A673 (cell line): ENCODE results near the gene LMAN2. TPM values are rescaled to one million over a fixed set of nuclear protein-coding genes. Genes with fewer than 3 reads are reported as not detected.

Source experiments
- Bru-seq: library from RNA; stranded (reverse); fragments of 400-500 nt; gene quantifications from one replicate; lab custom pipeline; 2021; lab: Mats Ljungman, UMichigan
- BruChase-seq, 2 experiments: library from RNA; stranded (reverse); fragments of 400-500 nt; gene quantifications; one replicate each; lab custom pipeline; 2021; lab: Mats Ljungman, UMichigan
- BruUV-seq: library from RNA; stranded (reverse); fragments of 400-500 nt; replicated peaks from 2 replicates; lab custom pipeline; 2021; lab: Mats Ljungman, UMichigan
- CTCF ChIA-PET: fragments of 300-600 bp; sonication (Branson Sonifier 250); formaldehyde crosslinking; loops from one replicate; lab custom pipeline; 2022; ENCODE audit warnings: antibody characterized with exemption; lab: Charles Lee
- POLR2A ChIA-PET: fragments of 300-600 bp; sonication (Branson Sonifier 250); formaldehyde crosslinking; loops from one replicate; lab custom pipeline; 2022; ENCODE audit warnings: antibody characterized with exemption; ENCODE audit not compliant: low non-redundant PET; lab: Charles Lee
- DNase-seq: peaks from one replicate; pipeline ENCODE4 v3.0.0-alpha.2; 2015; ENCODE audit warnings: low spot score
- H3K27ac ChIP-seq: fragments of 200-600 bp; sonication (generic); 2 replicates; pipeline ENCODE4 v1.5.1; 2016; ENCODE audit warnings: mixed run types, low read depth, mild to moderate bottlenecking, mixed read lengths, antibody characterized with exemption, low read length; ENCODE audit not compliant: poor library complexity, severe bottlenecking
- H3K27me3 ChIP-seq: fragments of 200-600 bp; sonication (generic); replicated peaks from 2 replicates; pipeline ENCODE4 v1.6.1; 2017; ENCODE audit warnings: mixed run types, low read depth, mild to moderate bottlenecking, mixed read lengths, antibody characterized with exemption, low read length; ENCODE audit not compliant: insufficient read depth, poor library complexity
- H3K36me3 ChIP-seq: fragments of 200-600 bp; sonication (generic); 2 replicates; pipeline ENCODE4 v1.6.1; 2016; ENCODE audit warnings: mixed run types, mild to moderate bottlenecking, mixed read lengths, antibody characterized with exemption, low read length; ENCODE audit not compliant: insufficient read depth, poor library complexity, severe bottlenecking
- H3K4me1 ChIP-seq: fragments of 200-600 bp; sonication (generic); 2 replicates; pipeline ENCODE4 v1.6.1; 2017; ENCODE audit warnings: mixed run types, mild to moderate bottlenecking, mixed read lengths, antibody characterized with exemption, low read length; ENCODE audit not compliant: insufficient read depth, poor library complexity, severe bottlenecking
- H3K4me3 ChIP-seq: fragments of 200-600 bp; sonication (generic); 2 replicates; pipeline ENCODE4 v1.5.1; 2016; ENCODE audit warnings: low read depth, mixed run types, mild to moderate bottlenecking, mixed read lengths, low read length; ENCODE audit not compliant: poor library complexity, severe bottlenecking
- H3K9me3 ChIP-seq: fragments of 200-600 bp; sonication (generic); 2 replicates; pipeline ENCODE4 v1.6.1; 2016; ENCODE audit warnings: mixed run types, low read depth, mild to moderate bottlenecking, mixed read lengths, antibody characterized with exemption, low read length; ENCODE audit not compliant: poor library complexity, severe bottlenecking
- CTCF ChIP-seq: fragments of 300-800, 200-600 bp; sonication (generic); conservative IDR thresholded peaks from 2 replicates; pipeline ENCODE4 v1.5.1; 2017; ENCODE audit warnings: low read depth, mild to moderate bottlenecking, antibody characterized with exemption, low read length, moderate library complexity, mixed read lengths
- EZH2 ChIP-seq: fragments of 200-600 bp; sonication (generic); IDR thresholded peaks from 2 replicates; pipeline ENCODE4 v1.6.1; 2017; ENCODE audit warnings: borderline replicate concordance, low read depth, mild to moderate bottlenecking, mixed read lengths, antibody characterized with exemption, low read length; ENCODE audit not compliant: poor library complexity, severe bottlenecking
- intact Hi-C: fragments of 100-400 bp; cut with micrococcal nuclease; formaldehyde crosslinking; loops from one replicate; pipeline ENCODE4 v1.10.0; 2022; ENCODE audit not compliant: unreplicated experiment
- long read RNA-seq: library from polyadenylated mRNA; stranded (forward); transcript quantifications from one replicate; pipeline ENCODE4 v2.0.0, GENCODE V29; 2022
- total RNA-seq: library from RNA; stranded (reverse); gene quantifications from 2 replicates; pipeline ENCODE4 v1.2.3, GENCODE V29; 2021

Gene LMAN2
- total RNA-seq (97.7 and 98.4 TPM in 2 replicates), Bru-seq, nascent RNA (percentile 72 among the genes with signal in this experiment), BruChase-seq, experiment 1, labeled RNA remaining after a 2-hour chase (percentile 65 among the genes with signal in this experiment), BruChase-seq, experiment 2, labeled RNA remaining after a 6-hour chase (percentile 74 among the genes with signal in this experiment)
- long read RNA-seq, transcript LMAN2-201 (8 exons, 1,800 nt) = major isoform, 484 of 507 reads
- long read RNA-seq, partial matches to known transcripts = 10 of 507 reads
- long read RNA-seq, other reads (novel, unspliced or antisense) = 9 of 507 reads

- Histone ChIP-seq H3K27me3 (no peaks in the 10 kb centered on the region), H3K4me1 (peaks cover 8% of the 10 kb centered on the region), H3K4me3 (peak within 1 kb of the TSS; percentile 88), H3K9me3 (no peaks in the 10 kb centered on the region), H3K27ac (peak within 1 kb of the TSS; percentile 95), H3K36me3 (peaks cover 10% of the 10 kb centered on the region)
- TF ChIP-seq EZH2 (no peak), CTCF (no peak)
- intact Hi-C loops = no loop called here
- no TSS peak for BruUV-seq
- DNase-seq = peak; percentile 94
- ChIA-PET CTCF (interaction anchor here (0.7 kb wide), 1 partner anchor 41 kb away, joined by 3 read pairs; no protein-coding TSS in a partner anchor), POLR2A (interaction anchor here (0.5 to 0.6 kb wide), 2 partner anchors 23 to 75 kb away, joined by 3 to 13 read pairs; partner anchors contain the start of gene GRK6)
Measured at GRCh38 chr5:177351392-177352329, at the start of gene LMAN2. Gene LMAN2 (minus strand): TSS chr5:177351668. CDS start chr5:177351647, 21 bp downstream.

- ChIA-PET CTCF (no interaction called here), POLR2A (no interaction called here)
- Histone ChIP-seq H3K9me3 (no peaks in the 10 kb centered on the region), H3K27me3 (peaks cover 44% of the 10 kb centered on the region), H3K4me3 (no peak within 1 kb of the TSS), H3K27ac (no peak within 1 kb of the TSS), H3K36me3 (no peaks in the 10 kb centered on the region), H3K4me1 (peaks cover 18% of the 10 kb centered on the region)
- BruUV-seq = no TSS peak
- TF ChIP-seq EZH2 (no peak), CTCF (no peak)
- DNase-seq = peak; percentile 53
- intact Hi-C loops = no loop called here
Measured at GRCh38 chr5:177399997-177400868, 48.8 kb upstream of the LMAN2 start, which contains the start of gene PFN3. Gene PFN3 (minus strand): TSS chr5:177400661. CDS start chr5:177400576, 85 bp downstream.
